SK-N-MC (cell line): ENCODE measurements around the gene PAPOLB.

Experiments
- EZH2 ChIP-seq: fragments of 200-600 bp; sonication (generic); IDR thresholded peaks from one replicate; pipeline ENCODE4 v1.6.1; 2017; ENCODE audit warnings: antibody characterized with exemption
- FOXP2 ChIP-seq: optimal IDR thresholded peaks from 2 replicates; pipeline ENCODE3; 2011; ENCODE audit warnings: mild to moderate bottlenecking, moderate library complexity; ENCODE audit not compliant: insufficient read depth; ENCODE audit errors: extremely low read length, control extremely low read depth
- POLR2AphosphoS5 ChIP-seq: IDR thresholded peaks from 2 replicates; pipeline ENCODE4 v1.6.1; 2012; ENCODE audit warnings: mild to moderate bottlenecking, low read depth, low read length, borderline replicate concordance

DNA sequence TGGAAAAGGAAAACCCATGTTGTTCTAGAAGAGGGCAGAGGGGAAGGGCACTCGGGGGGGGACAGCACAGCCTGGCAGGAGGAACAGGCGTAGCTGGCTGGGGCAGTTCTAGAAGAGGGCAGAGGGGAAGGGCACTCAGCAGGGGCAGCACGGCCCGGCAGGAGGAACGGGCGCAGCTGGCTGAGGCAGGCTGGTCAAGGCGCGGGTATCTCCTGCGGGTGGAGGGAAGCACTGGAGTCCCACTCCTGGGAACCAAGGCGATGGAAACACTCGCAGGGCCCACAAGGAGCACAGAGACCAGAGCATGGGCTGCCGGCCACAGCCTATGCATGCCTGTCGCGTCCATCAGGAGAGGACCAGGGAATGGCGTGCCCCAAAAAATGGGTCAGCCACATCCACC, 36.7 kb downstream of the PAPOLB start:
- no peak for TF ChIP-seq EZH2
- TF ChIP-seq POLR2AphosphoS5, result no peak
- no peak for TF ChIP-seq FOXP2
